GM23338 (cell line): ENCODE results near the gene MRFAP1. TPM values are rescaled to one million over a fixed set of nuclear protein-coding genes. Genes with fewer than 3 reads are reported as not detected.

Experiments
- CREB1 ChIP-seq: fragments of 250-450 bp; sonication (Bioruptor Pico); IDR thresholded peaks from 2 replicates; pipeline ENCODE4 v1.5.0; 2020; ENCODE audit warnings: low read depth, mild to moderate bottlenecking, moderate library complexity
- CTCF ChIP-seq, 2 experiments: fragments of 200-600 bp in 1 of 2; sonication (generic) in 1 of 2; conservative IDR thresholded peaks; 2 replicates each; pipeline versions ENCODE4 v1.5.1 to v1.6.1; 2016 to 2017; ENCODE audit warnings: antibody characterized with exemption in 2 of 2, low read depth in 2 of 2, mild to moderate bottlenecking in 2 of 2, moderate library complexity in 1 of 2
- ETS1 ChIP-seq: IDR thresholded peaks from 2 replicates; pipeline ENCODE4 v1.6.1; 2016; ENCODE audit warnings: antibody characterized with exemption
- EZH2 ChIP-seq: fragments of 200-600 bp; sonication (generic); IDR thresholded peaks from one replicate; pipeline ENCODE4 v1.8.0; 2017; ENCODE audit warnings: antibody characterized with exemption, mild to moderate bottlenecking, low read depth; ENCODE audit not compliant: unreplicated experiment
- EZH2phosphoT487 ChIP-seq: fragments of 200-600 bp; sonication (generic); IDR thresholded peaks from one replicate; pipeline ENCODE4 v1.8.1; 2018; ENCODE audit warnings: antibody characterized with exemption; ENCODE audit not compliant: unreplicated experiment
- NANOG ChIP-seq: IDR thresholded peaks from 2 replicates; pipeline ENCODE4 v1.6.1; 2016; ENCODE audit warnings: antibody characterized with exemption, borderline replicate concordance
- REST ChIP-seq: IDR thresholded peaks from one replicate; pipeline ENCODE4 v1.6.1; 2018; ENCODE audit warnings: antibody characterized with exemption; ENCODE audit not compliant: unreplicated experiment
- STAT1 ChIP-seq: IDR thresholded peaks from one replicate; pipeline ENCODE4 v1.6.1; 2016; ENCODE audit warnings: antibody characterized with exemption; ENCODE audit not compliant: unreplicated experiment
- ZNF114 ChIP-seq: fragments of 250-450 bp; sonication (Bioruptor Pico); IDR thresholded peaks from 2 replicates; pipeline ENCODE4 v1.5.0; 2020; ENCODE audit warnings: mild to moderate bottlenecking, moderate library complexity
- ZNF331 ChIP-seq: fragments of 250-450 bp; sonication (Bioruptor Pico); IDR thresholded peaks from 2 replicates; pipeline ENCODE4 v1.5.0; 2020; ENCODE audit warnings: low read depth, mild to moderate bottlenecking, moderate library complexity
- ZNF462 ChIP-seq: fragments of 250-450 bp; sonication (Bioruptor Pico); IDR thresholded peaks from 2 replicates; pipeline ENCODE4 v1.5.0; 2020; ENCODE audit warnings: mild to moderate bottlenecking, moderate library complexity
- polyA plus RNA-seq: library from polyadenylated mRNA; unstranded; fragments of >200 nt; fragmentation: Nextera tagmentation; extraction: Ambion mirVana; gene quantifications from 2 replicates; pipeline ENCODE4 v1.2.1, GENCODE V29; 2016
- total RNA-seq: library from RNA; depleted of rRNA; stranded (reverse); fragments of >200 nt; shearing (Covaris generic); gene quantifications from 2 replicates; pipeline ENCODE4 v1.2.3, GENCODE V29; 2014

MRFAP1 gene
- total and polyA plus RNA-seq, 2 experiments from 2014 or later, result 154 to 288 TPM

- TF ChIP-seq ZNF462 (no peak), ETS1 (no peak), CREB1 (CRISPR knock-in tag) (no peak), ZNF114 (no peak), EZH2phosphoT487 (no peak), CTCF (conservative IDR thresholded peaks at IDR 0.05; ENCODE audit: low read depth in 2 of 2) (no peak), NANOG (no peak), ZNF331 (CRISPR knock-in tag) (no peak), EZH2 (no peak), STAT1 (no peak), REST (no peak)
Measured at GRCh38 chr4:6594826-6595355, 45.6 kb upstream of the MRFAP1 start (continued).
